Inflammatory macrophage treated with lipopolysaccharide for 4 hours (primary cell): Measurements from ENCODE around the gene OR52W1.

Experiments
- DNase-seq: peaks from one replicate; pipeline ENCODE4 v3.0.0-alpha.2; 2020

Gene OR52W1, protein sequence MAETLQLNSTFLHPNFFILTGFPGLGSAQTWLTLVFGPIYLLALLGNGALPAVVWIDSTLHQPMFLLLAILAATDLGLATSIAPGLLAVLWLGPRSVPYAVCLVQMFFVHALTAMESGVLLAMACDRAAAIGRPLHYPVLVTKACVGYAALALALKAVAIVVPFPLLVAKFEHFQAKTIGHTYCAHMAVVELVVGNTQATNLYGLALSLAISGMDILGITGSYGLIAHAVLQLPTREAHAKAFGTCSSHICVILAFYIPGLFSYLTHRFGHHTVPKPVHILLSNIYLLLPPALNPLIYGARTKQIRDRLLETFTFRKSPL

DNA sequence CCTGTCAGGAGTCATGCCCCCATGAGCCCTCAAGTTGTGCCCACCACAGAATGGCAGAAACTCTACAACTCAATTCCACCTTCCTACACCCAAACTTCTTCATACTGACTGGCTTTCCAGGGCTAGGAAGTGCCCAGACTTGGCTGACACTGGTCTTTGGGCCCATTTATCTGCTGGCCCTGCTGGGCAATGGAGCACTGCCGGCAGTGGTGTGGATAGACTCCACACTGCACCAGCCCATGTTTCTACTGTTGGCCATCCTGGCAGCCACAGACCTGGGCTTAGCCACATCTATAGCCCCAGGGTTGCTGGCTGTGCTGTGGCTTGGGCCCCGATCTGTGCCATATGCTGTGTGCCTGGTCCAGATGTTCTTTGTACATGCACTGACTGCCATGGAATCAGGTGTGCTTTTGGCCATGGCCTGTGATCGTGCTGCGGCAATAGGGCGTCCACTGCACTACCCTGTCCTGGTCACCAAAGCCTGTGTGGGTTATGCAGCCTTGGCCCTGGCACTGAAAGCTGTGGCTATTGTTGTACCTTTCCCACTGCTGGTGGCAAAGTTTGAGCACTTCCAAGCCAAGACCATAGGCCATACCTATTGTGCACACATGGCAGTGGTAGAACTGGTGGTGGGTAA, at the start of gene OR52W1:
OR52W1 (plus strand) TSS at position 51 of the 637 bp plus-strand sequence; CDS start at position 51, 0 bp downstream.
- DNase-seq: no peak

DNA sequence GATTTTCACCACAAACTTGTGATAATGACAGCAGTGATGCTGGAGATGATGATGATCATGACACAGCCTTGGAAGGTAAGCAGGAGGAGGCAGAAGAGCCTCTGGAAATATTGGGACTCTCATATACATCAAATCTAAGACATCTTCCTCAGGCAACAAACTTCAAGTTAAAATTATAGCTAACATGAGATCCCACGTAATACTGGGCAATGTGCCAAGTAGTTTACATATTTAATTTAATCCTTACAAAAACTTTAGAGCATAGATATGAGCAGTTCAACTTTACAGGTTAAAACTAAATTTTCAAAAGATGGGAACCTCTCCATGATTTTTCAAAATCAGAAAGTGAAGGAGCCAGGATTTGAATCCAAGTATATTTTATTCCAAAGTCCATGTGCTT, 47.9 kb upstream of the OR52W1 start:
- DNase-seq: no peak

DNA sequence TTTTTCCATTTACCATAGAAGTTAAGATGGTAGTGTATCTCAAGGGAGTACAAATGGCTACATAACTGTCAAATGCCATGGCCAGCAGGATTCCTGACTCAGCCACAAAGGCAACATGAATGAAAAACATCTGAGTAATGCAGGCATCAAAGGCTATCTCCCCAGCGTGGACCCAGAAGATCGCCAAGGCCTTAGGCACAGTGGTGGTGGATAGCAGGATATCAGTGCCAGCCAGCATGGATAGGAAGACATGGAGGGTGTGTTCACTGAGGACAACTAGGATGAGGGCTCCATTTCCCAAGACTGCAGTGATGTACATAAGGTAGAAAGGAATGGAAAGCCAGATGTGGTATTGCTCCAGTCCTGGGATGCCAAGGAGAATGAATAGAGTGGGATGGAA, 46.9 kb upstream of the OR52W1 start:
- no peak for DNase-seq

DNA sequence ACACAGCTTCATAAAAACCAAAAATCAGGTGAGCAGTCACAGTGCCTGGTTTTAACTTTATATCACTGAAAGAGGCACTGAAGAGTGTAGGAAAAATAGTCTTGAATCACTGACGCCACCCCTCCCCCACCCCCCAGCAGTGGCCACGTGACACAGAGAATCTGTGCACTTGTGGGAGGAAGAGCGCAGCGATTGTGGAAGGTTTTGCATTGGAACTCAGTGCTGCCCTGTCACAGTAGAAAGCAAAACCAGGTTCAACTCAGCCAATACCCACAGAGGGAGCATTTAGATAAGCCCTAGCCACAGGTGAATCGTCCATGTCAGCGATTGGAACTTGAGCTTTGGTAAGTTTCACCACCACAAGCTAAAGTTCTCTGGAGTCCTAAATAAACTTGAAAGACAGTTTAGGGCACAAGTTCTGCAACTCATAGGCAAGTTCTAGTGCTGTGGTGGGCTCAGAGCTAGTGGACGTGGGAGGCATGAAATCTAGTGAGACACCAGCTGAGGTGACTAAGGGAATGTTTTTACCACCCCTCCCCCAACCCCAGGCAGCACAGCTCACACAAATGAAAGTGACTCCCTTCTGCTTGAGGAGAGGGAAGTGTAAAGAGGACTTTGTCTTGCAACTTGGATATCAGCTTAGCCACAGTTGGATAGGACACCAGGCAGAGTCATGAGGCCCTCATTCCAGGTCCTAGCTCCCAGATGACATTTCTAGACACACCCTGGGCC, 42.2 kb upstream of the OR52W1 start:
- peak; percentile 25 for DNase-seq

DNA sequence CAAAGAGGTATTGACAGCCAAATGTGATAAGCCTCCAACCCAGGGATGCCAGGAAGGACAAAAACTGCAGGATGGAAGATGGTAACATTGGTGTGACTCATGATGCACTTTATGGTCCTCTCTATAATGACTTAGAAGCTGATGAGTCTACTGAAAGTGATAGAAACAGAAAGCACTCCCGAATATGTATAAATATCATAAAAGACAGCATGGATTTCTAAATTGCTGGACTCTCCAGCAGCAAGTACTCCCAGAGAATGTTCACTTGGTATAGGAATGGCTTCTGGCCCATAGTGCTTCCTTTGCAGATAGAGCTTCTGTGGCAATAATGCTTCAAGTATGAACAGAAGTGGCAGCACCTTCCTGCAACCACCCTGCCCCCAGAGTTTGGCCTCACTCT, 28.8 kb upstream of the OR52W1 start, which contains the start of gene OR52B2:
OR52B2 (minus strand) TSS at position 101 of the 400 bp plus-strand sequence; CDS start at position 101, 0 bp downstream.
- DNase-seq: no peak

DNA sequence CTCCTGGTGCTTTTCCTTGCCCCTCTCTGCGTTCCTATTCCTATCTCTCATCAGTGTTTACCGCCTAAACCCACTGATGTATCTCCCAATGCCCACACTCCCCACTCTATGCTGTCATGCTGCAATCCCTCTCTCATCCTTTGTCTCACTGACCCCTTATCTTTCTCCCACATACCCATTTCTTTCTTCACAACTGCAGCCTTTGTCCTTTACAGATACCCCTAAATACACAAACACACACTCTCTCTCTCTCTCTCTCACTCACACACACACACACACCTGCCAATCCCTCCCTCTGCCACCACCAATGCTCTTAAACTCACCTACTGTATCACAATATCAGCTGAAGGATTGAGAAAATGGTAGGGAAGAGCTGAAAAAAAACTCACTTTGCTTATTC, 23.6 kb upstream of the OR52W1 start:
- no peak for DNase-seq

DNA sequence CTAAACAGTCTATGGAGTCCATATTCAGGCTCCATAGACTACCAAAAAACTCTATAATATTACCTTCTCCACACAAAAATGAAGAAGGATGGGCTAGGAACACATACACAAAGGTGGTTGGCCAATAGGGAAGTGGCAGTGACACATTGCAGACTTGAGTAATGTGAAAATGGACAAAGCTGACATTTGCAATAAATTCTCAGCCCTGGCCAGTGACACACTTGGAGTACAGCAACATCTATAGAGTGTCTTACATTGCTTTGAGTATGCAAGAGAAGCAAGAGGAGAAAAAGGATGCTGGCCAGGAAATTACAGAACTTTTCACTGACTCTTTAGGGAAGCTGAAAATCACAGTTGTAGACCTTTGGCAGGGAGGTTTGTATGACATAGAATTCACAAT, 7.3 kb upstream of the OR52W1 start:
- DNase-seq: peak; percentile 89

DNA sequence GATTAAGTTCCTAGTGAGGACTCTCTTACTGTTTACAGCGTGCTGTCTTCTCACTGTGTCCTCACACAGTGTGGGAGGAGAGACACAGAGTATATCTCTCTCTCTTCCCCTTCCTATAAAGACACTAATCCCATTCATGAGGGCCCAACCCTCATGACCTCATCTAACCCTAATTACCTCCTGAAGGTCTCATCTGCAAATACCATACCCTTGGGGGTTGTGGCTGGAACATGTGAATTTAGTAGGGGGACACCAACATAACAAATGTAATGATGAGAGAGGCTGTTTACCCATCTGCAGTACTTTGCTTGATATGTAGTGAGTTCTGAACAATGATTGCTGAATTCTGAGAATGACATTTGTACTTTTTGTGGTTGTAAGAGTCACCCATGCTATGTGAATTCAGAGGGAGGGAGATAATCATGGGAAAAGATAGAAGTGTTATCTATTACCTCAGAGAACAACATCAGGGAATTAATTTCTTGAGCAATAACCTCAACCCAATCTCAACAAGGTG, 4.9 kb upstream of the OR52W1 start:
- DNase-seq: peak; percentile 83

DNA sequence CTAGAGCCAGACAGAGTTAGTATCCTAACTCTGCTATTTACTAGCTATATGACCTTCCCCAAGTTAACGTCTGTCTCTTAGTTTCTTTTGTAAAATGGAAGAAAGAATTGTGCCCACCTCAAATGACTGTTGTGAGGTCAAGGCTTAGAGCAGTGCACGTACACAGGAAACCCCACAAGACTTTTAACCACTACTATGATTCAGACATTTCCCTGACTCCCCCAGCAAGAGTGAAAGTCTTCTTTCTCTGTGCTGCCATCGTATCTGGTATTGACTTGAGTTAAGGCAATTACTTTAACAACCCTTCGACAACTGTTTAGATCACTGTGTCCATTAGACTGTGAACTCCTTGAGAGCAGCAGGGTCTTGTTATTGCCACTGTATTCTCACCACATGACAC, 2.6 kb upstream of the OR52W1 start:
- peak; percentile 42 for DNase-seq

DNA sequence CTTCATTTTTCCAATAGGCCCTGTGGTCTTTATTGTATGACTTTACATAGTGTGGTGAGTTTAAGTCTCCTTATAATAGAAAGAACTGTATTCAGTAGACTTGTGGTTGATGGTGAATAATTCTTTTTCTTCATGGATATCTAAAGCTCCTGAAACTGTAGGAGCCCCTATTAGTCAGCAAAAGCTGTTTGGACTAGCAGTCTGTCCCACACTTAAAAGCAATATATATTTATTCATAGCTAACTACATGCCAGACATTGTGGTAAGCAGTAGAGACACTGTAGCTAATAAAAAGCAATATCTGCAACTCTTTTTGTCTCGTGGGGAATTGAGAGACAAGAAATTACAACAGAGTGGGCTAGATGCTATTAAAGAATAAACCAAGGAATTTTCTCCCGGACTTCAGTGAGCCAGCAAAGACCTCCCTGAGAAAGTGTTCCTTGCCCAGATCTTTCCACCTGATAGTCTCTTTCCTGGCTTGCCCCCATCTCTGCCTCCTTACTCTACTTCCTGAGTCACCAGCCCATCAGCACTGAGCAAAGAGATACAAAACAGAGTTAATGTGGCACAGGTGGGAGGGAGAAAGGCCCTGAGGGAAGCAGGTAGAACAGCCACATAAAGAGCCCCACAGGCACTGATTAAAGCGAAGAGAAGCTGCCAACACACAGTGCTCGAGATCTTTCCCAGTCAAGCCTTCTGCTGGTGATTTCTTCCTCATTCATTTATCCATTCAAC, 1.4 kb upstream of the OR52W1 start:
- DNase-seq: no peak

DNA sequence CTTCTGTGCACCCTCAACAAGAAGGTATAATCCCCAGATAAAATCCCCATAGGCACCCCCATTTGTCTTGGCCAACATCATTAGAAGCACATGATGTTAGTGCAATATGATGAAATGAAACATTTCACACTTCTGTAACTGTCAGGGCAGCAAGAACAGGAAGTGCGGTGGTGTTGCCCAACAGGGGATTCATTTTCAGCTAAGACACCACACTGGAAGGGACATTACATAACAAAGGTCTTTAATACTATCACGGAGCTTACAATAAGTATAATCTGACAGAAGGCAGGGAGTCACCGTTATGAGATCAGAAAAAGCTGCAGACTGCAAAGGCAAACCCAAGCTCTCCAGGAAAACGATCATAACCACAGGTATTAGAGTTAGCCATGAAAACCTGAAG, 2.0 kb downstream of the OR52W1 start:
- DNase-seq: peak; percentile 98

DNA sequence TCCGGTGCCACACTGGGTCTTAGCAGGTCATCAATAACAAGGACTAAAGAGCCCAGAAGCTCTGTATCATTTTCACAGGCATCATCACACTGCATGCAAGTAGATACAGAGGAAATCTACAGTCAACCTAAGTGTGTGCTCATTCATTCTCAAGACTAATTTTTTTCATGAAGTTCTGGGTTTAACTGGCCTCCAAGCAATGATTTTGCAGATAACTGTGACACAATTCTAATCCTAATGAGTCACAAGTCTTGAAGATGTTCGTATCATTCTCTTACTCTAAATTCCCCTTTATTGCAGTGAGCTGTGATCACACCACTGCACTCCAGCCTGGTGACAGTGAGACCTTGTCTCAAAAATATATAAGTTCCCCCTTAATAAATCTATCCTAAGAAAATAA, 2.5 kb downstream of the OR52W1 start:
- peak; percentile 94 for DNase-seq

DNA sequence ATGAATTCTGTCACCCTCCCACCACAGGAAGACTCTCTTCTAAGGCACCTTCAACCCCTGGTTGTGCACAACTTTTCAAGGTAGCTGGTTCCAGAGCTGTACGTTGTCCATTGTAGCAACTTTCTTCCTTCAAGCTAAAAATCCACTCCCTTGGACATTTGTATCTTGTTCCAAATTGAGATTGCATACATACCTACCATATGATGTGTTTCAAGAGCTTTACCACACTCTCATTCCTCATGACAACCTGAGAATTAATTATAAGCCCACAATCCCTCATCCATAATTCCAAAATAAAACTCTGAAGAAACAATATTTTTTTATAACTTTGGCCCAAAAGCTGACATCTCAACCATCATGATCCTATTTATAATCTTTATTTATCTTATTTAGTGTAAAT, 3.0 kb downstream of the OR52W1 start:
- DNase-seq: no peak

DNA sequence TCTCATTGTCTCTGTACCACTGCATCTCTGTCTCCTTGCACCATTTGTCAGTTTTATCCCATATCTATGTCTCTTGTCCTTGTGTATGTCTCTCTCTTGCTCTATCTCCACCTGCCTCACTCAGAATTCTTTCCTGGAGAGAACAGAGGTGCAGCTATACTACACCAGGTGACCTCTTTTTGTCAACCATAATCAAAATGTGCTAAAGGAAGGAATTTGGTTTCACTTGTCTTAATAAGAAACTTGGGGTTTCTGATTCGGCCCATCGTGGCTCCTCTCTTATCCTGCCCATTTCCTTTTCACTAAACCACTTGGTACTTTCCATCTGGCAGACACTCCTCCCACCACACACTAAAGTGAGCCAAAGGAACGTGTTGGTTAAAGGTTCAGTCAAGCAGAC, 4.3 kb downstream of the OR52W1 start:
- peak; percentile 37 for DNase-seq

DNA sequence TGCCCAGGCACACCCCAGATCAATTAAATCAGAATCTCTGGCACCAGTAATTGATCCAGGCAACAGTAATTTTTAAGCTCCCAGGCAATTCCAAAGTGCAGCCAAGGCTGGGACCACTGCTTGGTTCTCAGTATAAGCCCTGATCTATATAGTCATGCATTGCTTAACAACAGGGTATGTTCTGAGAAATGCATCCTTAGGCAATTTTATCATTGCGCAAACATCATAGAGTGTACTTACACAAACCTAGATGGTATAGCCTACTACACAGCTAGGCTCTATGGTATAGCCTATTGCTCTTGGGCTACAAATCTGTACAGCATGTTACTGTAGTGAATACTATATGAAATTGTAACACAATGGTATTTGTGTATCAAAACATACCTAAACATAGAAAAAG, 5.7 kb downstream of the OR52W1 start:
- peak; percentile 94 for DNase-seq

DNA sequence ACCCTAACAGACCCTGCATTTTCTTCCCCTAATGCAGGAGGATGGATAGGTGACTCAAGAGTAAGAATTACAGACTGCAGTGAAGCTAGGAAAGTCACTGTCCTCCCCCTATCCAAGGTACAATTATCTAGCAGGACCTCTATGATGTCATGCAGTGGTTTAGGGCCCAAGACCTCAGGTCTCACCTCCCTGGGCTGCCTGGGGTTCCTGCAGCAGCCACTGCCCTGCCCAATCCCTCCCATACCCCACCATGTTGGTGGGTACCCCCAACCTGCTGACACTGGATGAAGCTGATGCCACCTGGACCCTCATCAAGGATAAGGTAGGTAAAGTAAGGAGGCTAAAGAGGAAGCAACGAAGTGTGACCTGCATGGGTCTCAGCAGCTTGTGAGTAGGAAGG, 6.3 kb downstream of the OR52W1 start, which contains the start of gene C11orf42:
C11orf42 (plus strand) TSS at position 192 of the 400 bp plus-strand sequence; CDS start at position 251, 59 bp downstream.
- DNase-seq: no peak

DNA sequence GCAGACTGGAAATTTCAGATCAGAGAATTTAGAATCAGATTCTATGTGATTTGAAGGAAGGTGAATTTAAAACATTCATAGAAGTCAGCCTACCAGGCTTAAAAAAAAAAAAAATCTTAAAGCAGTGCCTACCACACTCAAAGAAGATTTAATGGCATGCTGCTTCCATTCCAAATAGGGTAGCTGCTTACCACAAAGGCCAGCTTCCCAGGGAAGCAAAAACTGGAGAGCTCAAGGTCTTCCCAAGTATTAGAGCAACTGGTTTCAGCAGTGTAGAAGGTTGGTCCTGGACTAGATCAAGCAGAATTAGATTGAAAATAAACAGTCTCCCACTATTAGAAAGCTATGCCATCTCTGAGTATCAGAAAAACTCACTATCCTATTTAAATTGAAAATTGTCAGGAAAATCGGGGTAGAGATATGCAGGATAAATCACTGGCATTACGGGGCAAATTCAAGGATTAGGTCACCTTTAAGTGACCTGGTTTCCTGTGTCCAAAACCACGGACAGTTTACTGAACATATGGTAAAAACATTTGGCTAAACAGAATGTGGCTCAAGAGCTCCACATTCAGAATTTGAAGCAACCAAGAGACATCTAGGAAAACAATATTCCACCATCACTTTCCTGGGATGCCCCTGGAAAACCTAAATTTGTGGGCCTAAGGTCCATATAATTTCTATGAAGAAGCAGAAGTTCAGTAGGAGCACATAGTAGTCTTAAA, 7.6 kb downstream of the OR52W1 start:
- no peak for DNase-seq

DNA sequence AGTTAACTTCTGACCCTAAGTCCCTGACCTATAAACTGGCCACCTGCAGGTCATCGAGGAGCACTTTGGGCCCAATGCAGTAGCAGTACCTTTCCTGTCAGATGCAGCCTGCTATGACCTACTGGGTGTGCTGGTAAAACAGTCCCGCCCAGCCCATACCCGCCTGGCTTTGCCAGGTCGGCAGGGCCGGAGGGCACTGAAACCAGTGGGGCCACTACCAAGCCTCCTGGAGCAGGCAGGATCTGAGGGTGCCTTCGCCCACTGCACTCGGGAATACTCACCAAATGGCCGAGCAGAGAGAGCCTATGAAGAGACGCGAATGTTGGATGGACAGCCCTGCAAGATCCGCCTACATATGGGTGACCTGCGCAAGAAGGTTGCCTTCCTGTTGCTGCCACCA, 10.8 kb downstream of the OR52W1 start:
- no peak for DNase-seq

DNA sequence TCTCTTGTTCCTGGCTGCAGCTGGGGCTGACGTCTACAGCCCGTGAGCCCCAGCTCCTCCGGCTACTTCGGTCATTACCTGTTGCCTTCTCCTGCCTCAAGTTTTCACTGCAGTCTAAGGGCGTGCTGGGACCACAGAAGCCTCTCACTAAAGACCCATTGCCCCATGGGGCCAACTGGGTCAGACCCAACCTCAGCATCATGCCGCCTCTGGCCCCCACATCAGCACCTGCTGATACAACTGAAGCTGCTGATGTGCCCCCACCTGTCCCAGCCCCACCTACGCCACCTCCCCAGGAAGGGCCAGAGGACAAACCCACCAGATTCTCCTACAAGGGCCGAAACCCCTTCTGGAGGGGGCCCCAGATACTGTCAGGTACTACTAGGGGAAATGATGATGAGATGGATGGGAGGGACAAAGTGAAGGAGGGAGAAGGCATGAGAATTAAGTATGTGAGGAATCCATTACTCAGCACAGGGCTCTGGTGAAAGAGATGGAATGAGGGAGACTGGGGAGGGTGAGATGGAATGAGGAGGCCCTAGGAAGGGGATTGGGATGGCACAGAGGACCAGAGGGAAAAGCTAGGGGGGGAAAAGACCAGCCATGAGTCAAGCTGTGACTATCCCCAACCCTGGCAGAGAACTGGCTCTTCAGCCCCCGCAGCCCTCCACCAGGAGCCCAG, 11.4 kb downstream of the OR52W1 start:
- DNase-seq: no peak

DNA sequence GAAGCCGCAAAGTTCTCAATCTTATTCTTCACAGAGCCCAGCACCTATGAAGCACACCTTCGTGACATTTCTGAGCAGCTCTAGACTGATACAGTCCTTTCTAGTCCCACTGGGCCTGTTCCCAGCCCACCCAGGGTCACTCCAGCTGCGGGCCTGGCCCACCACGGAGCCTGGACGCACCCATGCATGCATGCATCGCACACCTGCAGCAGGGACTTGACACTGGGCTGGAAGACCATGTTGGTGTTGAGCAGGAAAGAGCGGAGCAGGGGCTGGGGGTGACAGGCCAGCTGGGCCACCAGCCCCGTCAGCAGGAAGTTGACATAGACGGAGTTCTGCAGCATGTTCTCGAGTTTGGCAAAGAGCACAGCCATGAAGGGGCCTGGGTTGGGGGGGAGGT, 15.5 kb downstream of the OR52W1 start:
- no peak for DNase-seq

DNA sequence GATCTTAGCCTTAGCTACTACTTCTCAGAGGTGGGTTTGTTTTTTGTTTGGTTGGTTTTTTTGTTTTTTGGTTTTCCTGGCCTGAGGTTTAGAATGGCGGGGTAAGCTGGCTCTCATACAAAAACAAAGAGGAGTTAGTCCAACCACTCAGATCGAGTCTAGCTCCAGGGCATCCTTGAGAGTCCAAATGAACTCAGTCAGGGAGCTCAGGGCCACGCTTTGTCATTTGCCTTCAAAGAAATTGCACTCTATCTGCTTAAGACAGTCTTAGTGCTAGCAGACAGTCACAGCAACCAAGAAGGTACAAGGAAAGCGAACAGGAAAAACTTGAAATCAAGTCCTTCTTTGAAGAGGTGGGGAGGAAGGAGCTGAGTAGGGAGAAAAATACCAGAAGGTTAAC, 17.5 kb downstream of the OR52W1 start:
- no peak for DNase-seq

DNA sequence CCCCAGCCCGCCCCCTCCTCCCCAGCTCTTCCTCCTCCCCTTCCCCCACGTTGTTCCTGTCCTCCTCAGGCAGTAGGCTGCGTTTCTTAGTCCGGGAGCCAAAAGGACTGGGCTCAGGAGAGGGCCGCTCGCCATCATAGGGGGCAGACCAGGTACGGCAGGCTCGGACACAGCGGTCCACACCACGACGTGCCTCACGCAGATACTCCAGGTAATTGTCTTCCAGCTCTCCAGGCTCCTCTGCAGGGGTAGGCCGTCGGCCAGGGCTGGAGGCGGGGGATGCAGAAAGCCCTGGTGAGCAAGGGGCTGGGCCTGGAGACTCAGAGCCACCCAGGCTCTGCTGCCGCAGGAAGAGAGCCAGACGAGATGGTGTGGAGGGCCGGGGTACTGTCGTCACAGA, 18.7 kb downstream of the OR52W1 start:
- DNase-seq: no peak
